Thoracic aorta (tissue), 2 donors: ENCODE data around the gene ATAD3A. TPM values are rescaled to one million over a fixed set of nuclear protein-coding genes. Genes with fewer than 3 reads are reported as not detected.
"Not testable (repeated sequence)": the region's sequence is repeated elsewhere in the genome, so short reads cannot be mapped to it uniquely, and the experiment has no call there.

Experiments
- ATAC-seq: fragments of 150-250 bp; one replicate; pipeline ENCODE4 v1.8.0; 2017; ENCODE audit warnings: low read depth; ENCODE audit not compliant: insufficient number of reproducible peaks, low FRiP score
- DNase-seq: peaks from one replicate; pipeline ENCODE4 v3.0.0-alpha.2; 2020; ENCODE audit warnings: low spot score
- H3K27ac ChIP-seq, 2 donors: fragments of 200-600 bp; sonication (generic); 1 replicate in 1 of 2; 2 replicates in 1 of 2; pipeline ENCODE4 v1.5.1; 2016; ENCODE audit warnings: mild to moderate bottlenecking in 2 of 2, moderate library complexity in 2 of 2
- H3K27me3 ChIP-seq: fragments of 200-600 bp; sonication (generic); replicated peaks from 2 replicates; pipeline ENCODE4 v1.6.0; 2016; ENCODE audit warnings: mild to moderate bottlenecking; ENCODE audit not compliant: insufficient read depth
- H3K36me3 ChIP-seq: fragments of 200-600 bp; sonication (generic); one replicate; pipeline ENCODE4 v1.5.1; 2016
- H3K4me1 ChIP-seq, 2 donors: fragments of 200-600 bp; sonication (generic); 1 replicate in 1 of 2; 2 replicates in 1 of 2; pipeline versions ENCODE4 v1.5.1 to v1.6.0; 2016; ENCODE audit warnings: low read depth in 2 of 2, mild to moderate bottlenecking in 1 of 2; ENCODE audit not compliant: control insufficient read depth in 1 of 2
- H3K4me3 ChIP-seq: fragments of 200-600 bp; sonication (generic); 2 replicates; pipeline ENCODE4 v1.5.1; 2016; ENCODE audit warnings: mild to moderate bottlenecking
- H3K9me3 ChIP-seq: fragments of 200-600 bp; sonication (generic); 2 replicates; pipeline ENCODE4 v1.5.1; 2016
- total RNA-seq, 2 donors: library from RNA; depleted of rRNA; stranded (reverse); fragments of >200 nt; gene quantifications; one replicate each; pipeline versions ENCODE4 v1.1.0 to v1.2.3, GENCODE V29; 2016
- TF ChIP-seq, protein P1 (sequence below): fragments of 200-600 bp; sonication (generic); IDR thresholded peaks from one replicate; pipeline ENCODE4 v1.5.1; 2019; ENCODE audit warnings: antibody characterized with exemption

Gene ATAD3A
- total RNA-seq, 2 donors from 2014 or later, result 16.7 to 17.6 TPM

DNA sequence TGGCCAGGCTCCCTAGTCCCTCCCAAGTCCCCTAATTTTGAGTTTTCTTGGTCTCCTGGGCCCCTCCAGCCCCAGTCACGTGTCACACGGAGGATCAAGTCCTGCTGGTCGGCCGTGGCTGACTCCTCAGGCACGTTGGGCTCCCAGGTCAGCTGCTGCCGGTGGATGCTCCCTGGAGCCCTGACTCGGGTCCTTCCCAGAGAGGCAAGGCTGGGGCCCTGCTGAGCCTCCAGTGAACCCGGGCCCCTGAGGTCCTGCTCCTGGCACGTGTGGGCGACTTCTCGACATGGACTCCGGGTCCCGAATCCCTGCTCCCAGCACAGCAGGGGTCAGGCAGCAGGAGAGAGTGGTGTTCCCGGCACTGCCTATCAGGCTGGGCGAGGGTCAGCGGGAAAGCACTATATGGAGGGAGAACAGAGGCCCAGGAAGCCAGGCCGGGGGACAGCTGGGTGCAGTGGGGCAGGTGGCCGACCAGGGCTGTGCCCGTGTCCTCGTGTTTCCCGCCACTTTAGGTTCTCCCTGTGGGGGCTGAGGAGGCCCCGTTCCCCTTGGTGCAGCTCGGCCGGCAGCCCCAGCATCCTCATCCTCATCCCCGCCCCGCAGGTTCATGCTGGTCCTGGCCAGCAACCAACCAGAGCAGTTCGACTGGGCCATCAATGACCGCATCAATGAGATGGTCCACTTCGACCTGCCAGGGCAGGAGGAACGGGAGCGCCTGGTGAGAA is 15.3 kb downstream of the ATAD3A start:
- no peak overlapping the region for H3K27ac ChIP-seq
- H3K9me3 ChIP-seq, result peaks cover 4% of the 10 kb centered on the region
- H3K4me3 ChIP-seq, result no peak overlapping the region
- peaks cover 6% of the 10 kb centered on the region for H3K36me3 ChIP-seq
- no peaks in the 10 kb centered on the region for H3K27me3 ChIP-seq
- TF ChIP-seq, protein P1, sequence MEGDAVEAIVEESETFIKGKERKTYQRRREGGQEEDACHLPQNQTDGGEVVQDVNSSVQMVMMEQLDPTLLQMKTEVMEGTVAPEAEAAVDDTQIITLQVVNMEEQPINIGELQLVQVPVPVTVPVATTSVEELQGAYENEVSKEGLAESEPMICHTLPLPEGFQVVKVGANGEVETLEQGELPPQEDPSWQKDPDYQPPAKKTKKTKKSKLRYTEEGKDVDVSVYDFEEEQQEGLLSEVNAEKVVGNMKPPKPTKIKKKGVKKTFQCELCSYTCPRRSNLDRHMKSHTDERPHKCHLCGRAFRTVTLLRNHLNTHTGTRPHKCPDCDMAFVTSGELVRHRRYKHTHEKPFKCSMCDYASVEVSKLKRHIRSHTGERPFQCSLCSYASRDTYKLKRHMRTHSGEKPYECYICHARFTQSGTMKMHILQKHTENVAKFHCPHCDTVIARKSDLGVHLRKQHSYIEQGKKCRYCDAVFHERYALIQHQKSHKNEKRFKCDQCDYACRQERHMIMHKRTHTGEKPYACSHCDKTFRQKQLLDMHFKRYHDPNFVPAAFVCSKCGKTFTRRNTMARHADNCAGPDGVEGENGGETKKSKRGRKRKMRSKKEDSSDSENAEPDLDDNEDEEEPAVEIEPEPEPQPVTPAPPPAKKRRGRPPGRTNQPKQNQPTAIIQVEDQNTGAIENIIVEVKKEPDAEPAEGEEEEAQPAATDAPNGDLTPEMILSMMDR, result no peak
- ATAC-seq (no peak), DNase-seq (no peak)
- no peaks in the 10 kb centered on the region for H3K4me1 ChIP-seq

DNA sequence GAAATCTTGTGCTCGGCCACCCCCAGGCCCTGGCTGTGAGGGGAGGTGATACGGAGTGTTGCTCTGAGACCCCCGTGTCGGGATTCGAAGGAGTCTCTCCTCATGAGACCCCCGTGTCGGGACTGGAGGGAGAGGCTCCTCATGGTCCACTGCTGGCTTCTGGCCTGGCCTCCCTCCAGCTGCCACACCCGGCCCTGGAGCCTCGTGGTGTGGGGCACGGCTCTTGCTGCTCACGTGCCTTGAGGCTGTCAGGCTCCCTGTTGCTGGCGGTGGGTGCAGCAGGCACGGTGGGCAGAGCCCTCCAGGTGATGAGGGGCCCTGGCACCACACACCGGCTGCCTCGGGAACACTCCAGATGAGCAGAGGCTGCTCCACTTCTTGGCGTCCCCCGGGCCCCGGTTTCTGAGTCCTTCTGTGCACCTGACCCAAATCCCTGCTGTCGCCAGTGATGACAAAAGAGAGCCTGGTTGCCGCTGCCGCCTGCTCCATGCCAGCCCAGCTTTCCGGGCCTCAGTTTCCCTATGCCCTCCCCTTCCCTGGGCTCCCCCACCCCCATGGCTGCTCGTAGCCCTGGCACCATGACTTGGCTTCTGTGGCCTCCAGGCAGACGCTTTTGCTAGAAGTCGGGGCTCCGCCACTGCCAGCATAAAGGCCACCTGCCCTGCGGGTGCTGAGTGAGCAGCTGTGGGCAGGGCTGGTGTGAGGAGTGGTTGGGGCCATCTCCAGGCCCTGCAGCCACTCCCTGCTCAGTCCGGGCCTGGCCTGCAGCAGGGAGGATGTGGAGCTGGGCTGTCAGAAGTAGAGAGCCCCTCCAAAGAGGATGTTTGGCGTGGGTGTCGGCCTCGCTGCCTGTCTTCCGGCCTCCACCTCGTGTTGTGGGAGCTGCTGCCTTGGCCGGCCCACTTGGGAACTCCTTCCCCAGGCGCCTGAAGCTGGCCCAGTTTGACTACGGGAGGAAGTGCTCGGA is 16.6 kb downstream of the ATAD3A start:
- H3K4me3 ChIP-seq, result no peak overlapping the region
- H3K36me3 ChIP-seq, result peaks cover 6% of the 10 kb centered on the region
- H3K27me3 ChIP-seq, result no peaks in the 10 kb centered on the region
- ATAC-seq (no peak), DNase-seq (no peak)
- TF ChIP-seq, protein P1, result no peak
- H3K27ac ChIP-seq, result no peak overlapping the region
- H3K4me1 ChIP-seq, result no peaks in the 10 kb centered on the region
- H3K9me3 ChIP-seq, result peaks cover 4% of the 10 kb centered on the region

DNA sequence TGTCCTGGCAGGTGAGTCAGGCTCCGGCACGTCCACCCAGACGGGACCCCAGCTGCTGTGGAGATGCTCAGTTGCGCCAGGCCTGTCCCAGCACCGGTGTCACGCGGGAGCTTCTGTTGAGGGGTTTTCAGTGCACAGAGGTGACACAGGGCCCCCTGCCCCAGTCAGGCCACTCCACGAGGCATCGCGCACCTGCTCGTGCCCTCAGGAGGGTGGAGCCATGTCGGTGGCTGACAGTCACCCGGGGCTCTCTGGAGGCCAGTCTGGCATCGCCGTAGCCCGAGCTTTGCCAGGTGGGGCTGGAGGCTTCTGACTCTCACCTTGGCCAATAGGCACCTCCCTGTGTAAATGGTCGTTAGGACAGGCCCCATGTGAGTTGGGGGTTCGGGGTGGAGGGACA is 17.4 kb downstream of the ATAD3A start:
- Histone ChIP-seq H3K4me3 (no peak overlapping the region), H3K9me3 (peaks cover 4% of the 10 kb centered on the region), H3K36me3 (peaks cover 6% of the 10 kb centered on the region), H3K4me1 (no peaks in the 10 kb centered on the region), H3K27me3 (no peaks in the 10 kb centered on the region), H3K27ac (no peak overlapping the region)
- ATAC-seq (no peak), DNase-seq (no peak)
- TF ChIP-seq, protein P1, result no peak

DNA sequence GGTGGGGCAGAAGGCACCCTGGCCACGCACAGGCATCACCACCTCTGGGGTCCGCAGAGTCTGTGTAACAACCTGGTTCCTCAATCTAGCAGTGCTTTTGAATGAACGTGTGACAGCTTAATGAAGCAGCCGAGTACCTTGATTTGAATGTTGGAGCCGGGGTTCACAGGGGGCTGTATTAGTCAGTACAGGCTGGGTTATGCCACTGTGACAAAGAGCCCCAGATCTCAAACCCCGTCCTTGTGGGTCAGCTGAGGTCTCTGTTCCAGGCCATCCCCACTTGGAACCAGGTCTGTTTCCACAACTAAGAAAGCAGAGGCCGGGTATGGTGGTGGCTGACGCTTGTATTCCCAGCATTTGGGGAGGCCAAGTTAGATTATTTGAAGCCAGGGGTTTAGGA is 18.0 kb downstream of the ATAD3A start:
- H3K4me3 ChIP-seq, result no peak overlapping the region
- no peaks in the 10 kb centered on the region for H3K27me3 ChIP-seq
- ATAC-seq, result no peak
- no peaks in the 10 kb centered on the region for H3K4me1 ChIP-seq
- no peak overlapping the region for H3K27ac ChIP-seq
- TF ChIP-seq, protein P1, result no peak
- peaks cover 6% of the 10 kb centered on the region for H3K36me3 ChIP-seq
- DNase-seq, result no peak
- peaks cover 4% of the 10 kb centered on the region for H3K9me3 ChIP-seq

DNA sequence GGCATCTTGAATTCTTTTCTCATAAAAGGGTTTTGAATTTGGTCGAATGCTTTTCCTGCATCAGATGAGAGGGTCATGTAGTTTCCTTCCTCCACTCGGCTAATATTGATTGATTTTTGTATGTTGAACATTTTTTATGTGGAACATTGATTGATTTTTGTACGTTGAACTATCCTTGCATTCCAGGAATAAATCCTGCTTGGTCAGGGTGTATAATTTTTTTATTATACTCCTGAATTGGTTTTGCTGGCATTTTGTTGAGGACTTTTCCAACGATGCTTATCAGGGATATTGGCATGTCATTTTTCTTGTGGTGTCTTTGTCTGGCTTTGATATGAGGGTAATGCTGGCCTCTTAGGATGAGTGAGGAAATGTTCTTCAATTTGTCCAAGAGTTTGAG is 20.0 kb downstream of the ATAD3A start:
- Histone ChIP-seq H3K27ac (no peak overlapping the region), H3K27me3 (no peaks in the 10 kb centered on the region), H3K9me3 (peaks cover 4% of the 10 kb centered on the region), H3K4me1 (no peaks in the 10 kb centered on the region), H3K36me3 (peaks cover 6% of the 10 kb centered on the region), H3K4me3 (no peak overlapping the region)
- DNase-seq (no peak), ATAC-seq (no peak)
- TF ChIP-seq, protein P1, result no peak

DNA sequence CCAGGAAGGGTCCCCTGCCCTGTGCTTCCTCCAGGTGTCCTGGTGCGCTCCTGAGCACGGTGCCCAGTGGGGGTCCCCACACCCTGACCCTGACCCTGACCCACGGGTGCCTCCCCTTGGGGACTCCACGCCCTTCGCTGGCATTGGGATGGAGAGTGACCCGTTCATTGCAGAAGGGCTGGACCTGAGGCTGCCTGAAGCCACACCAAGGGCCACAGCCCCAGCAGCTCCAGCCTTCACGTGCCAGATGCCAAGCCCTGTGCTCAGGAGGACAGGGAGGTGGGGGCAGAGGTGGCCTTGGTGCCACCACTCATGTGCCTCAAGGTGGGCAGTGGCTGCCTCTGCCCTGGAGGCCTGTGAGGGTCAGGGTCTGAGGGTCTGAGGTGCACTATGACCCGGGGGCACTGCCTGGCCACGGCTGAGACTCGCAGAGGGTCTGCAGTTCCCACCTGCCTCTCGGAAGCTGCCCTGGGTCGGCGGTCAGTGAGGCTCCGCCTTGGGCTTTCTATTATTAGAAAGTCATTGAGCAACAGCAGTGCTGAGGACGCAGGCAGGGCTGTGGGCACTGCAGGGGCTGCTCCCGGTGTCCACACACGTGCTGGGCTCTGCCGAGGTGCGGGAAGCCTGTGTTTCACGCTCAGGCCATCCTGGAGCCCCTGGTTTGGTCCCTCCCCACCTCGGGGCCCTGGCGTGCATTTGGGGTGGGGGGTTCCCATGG is 21.4 kb downstream of the ATAD3A start:
- not testable (repeated sequence) for H3K27me3 ChIP-seq, H3K9me3 ChIP-seq, H3K27ac ChIP-seq, ATAC-seq, H3K4me3 ChIP-seq, DNase-seq, H3K36me3 ChIP-seq, H3K4me1 ChIP-seq

DNA sequence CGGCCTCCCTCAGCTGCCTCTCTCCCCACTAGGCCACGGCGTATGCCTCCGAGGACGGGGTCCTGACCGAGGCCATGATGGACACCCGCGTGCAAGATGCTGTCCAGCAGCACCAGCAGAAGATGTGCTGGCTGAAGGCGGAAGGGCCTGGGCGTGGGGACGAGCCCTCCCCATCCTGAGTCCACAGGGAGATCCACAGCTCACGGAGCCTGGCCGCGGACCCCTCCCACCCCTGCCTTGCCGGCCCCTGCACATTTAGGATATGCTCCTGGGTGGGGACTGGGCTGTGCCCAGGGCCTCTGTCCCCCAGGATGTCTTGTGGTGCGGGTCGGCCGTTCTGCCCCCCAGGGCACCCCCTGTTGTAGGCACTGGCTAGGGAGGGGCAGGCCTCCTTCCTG is 21.9 kb downstream of the ATAD3A start:
- not testable (repeated sequence) for DNase-seq, H3K27me3 ChIP-seq, H3K36me3 ChIP-seq, ATAC-seq, H3K4me3 ChIP-seq, H3K27ac ChIP-seq, H3K4me1 ChIP-seq, H3K9me3 ChIP-seq
